Activated naive CD8-positive, alpha-beta T cell (primary cell): ENCODE data around the gene VWA8.
"Not testable (repeated sequence)": the region's sequence is repeated elsewhere in the genome, so short reads cannot be mapped to it uniquely, and the experiment has no call there.

Source experiments
- H3K27ac Mint-ChIP-seq: one replicate; pipeline ENCODE4 v1.8.0; 2021; ENCODE audit warnings: mixed read lengths
- H3K27me3 Mint-ChIP-seq: one replicate; pipeline ENCODE4 v1.8.0; 2021; ENCODE audit warnings: mixed read lengths
- H3K36me3 Mint-ChIP-seq: one replicate; pipeline ENCODE4 v1.8.0; 2021; ENCODE audit warnings: mixed read lengths
- H3K4me1 Mint-ChIP-seq: one replicate; pipeline ENCODE4 v1.8.0; 2021; ENCODE audit warnings: low read depth, mixed read lengths
- H3K4me3 Mint-ChIP-seq: one replicate; pipeline ENCODE4 v1.8.0; 2021; ENCODE audit warnings: mild to moderate bottlenecking, mixed read lengths
- H3K9me3 Mint-ChIP-seq: one replicate; pipeline ENCODE4 v1.8.0; 2021; ENCODE audit warnings: low read depth, mixed read lengths

The VWA8 gene

GRCh38 chr13:41650706-41651105 is 310.2 kb downstream of the VWA8 start:
- Mint-ChIP-seq H3K27me3 (no peaks in the 10 kb centered on the region), H3K27ac (no peak overlapping the region), H3K4me3 (no peak overlapping the region), H3K4me1 (peaks cover 15% of the 10 kb centered on the region), H3K9me3 (no peaks in the 10 kb centered on the region), H3K36me3 (peaks cover 4% of the 10 kb centered on the region)

- H3K36me3 Mint-ChIP-seq: peaks cover 4% of the 10 kb centered on the region
- no peaks in the 10 kb centered on the region for H3K27me3 Mint-ChIP-seq
- H3K4me1 Mint-ChIP-seq: peaks cover 10% of the 10 kb centered on the region
- H3K9me3 Mint-ChIP-seq: no peaks in the 10 kb centered on the region
- no peak overlapping the region for H3K4me3 Mint-ChIP-seq
- H3K27ac Mint-ChIP-seq: no peak overlapping the region
Measured at GRCh38 chr13:41649659-41650058, 311.2 kb downstream of the VWA8 start.

- no peak overlapping the region for H3K4me3 Mint-ChIP-seq
- peaks cover 7% of the 10 kb centered on the region for H3K4me1 Mint-ChIP-seq
- H3K27me3 Mint-ChIP-seq: no peaks in the 10 kb centered on the region
- no peaks in the 10 kb centered on the region for H3K9me3 Mint-ChIP-seq
- no peak overlapping the region for H3K27ac Mint-ChIP-seq
- peaks cover 4% of the 10 kb centered on the region for H3K36me3 Mint-ChIP-seq
Measured at GRCh38 chr13:41648314-41648935, 312.5 kb downstream of the VWA8 start.

GRCh38 chr13:41647699-41648313 is 313.1 kb downstream of the VWA8 start:
- not testable (repeated sequence) for H3K27me3 Mint-ChIP-seq

GRCh38 chr13:41645331-41645730 is 315.6 kb downstream of the VWA8 start:
- Mint-ChIP-seq H3K4me3 (no peak overlapping the region), H3K27me3 (no peaks in the 10 kb centered on the region), H3K4me1 (no peaks in the 10 kb centered on the region), H3K36me3 (peaks cover 7% of the 10 kb centered on the region), H3K9me3 (no peaks in the 10 kb centered on the region), H3K27ac (no peak overlapping the region)

More at GRCh38 chr13:41647699-41648313, 313.1 kb downstream of the VWA8 start:
- not testable (repeated sequence) for H3K27ac Mint-ChIP-seq, H3K4me1 Mint-ChIP-seq, H3K4me3 Mint-ChIP-seq, H3K36me3 Mint-ChIP-seq, H3K9me3 Mint-ChIP-seq

GRCh38 chr13:41644742-41645141 is 316.2 kb downstream of the VWA8 start:
- Mint-ChIP-seq H3K27ac (no peak overlapping the region), H3K4me3 (no peak overlapping the region), H3K4me1 (no peaks in the 10 kb centered on the region), H3K9me3 (no peaks in the 10 kb centered on the region), H3K27me3 (no peaks in the 10 kb centered on the region), H3K36me3 (peaks cover 7% of the 10 kb centered on the region)

- no peaks in the 10 kb centered on the region for H3K9me3 Mint-ChIP-seq
Measured at GRCh38 chr13:41643507-41643906, 317.4 kb downstream of the VWA8 start.

GRCh38 chr13:41641961-41642360 is 318.9 kb downstream of the VWA8 start:
- H3K4me1 Mint-ChIP-seq: no peaks in the 10 kb centered on the region
- H3K4me3 Mint-ChIP-seq: no peak overlapping the region
- H3K36me3 Mint-ChIP-seq: peaks cover 10% of the 10 kb centered on the region
- H3K9me3 Mint-ChIP-seq: no peaks in the 10 kb centered on the region
- no peaks in the 10 kb centered on the region for H3K27me3 Mint-ChIP-seq
- H3K27ac Mint-ChIP-seq: no peak overlapping the region

More at GRCh38 chr13:41643507-41643906, 317.4 kb downstream of the VWA8 start:
- H3K27me3 Mint-ChIP-seq: no peaks in the 10 kb centered on the region
- no peak overlapping the region for H3K4me3 Mint-ChIP-seq
- peaks cover 7% of the 10 kb centered on the region for H3K36me3 Mint-ChIP-seq
- no peak overlapping the region for H3K27ac Mint-ChIP-seq
- no peaks in the 10 kb centered on the region for H3K4me1 Mint-ChIP-seq

GRCh38 chr13:41641429-41641828 is 319.5 kb downstream of the VWA8 start:
- Mint-ChIP-seq H3K9me3 (no peaks in the 10 kb centered on the region), H3K4me3 (no peak overlapping the region), H3K4me1 (no peaks in the 10 kb centered on the region), H3K27me3 (no peaks in the 10 kb centered on the region), H3K36me3 (peaks cover 10% of the 10 kb centered on the region), H3K27ac (no peak overlapping the region)

- Mint-ChIP-seq H3K27ac (no peak overlapping the region), H3K36me3 (peaks cover 10% of the 10 kb centered on the region), H3K27me3 (no peaks in the 10 kb centered on the region), H3K4me1 (no peaks in the 10 kb centered on the region), H3K4me3 (no peak overlapping the region), H3K9me3 (no peaks in the 10 kb centered on the region)
Measured at GRCh38 chr13:41639955-41640780, 320.7 kb downstream of the VWA8 start.

- Mint-ChIP-seq H3K27me3 (no peaks in the 10 kb centered on the region), H3K4me1 (no peaks in the 10 kb centered on the region), H3K27ac (no peak overlapping the region), H3K4me3 (no peak overlapping the region), H3K36me3 (peaks cover 10% of the 10 kb centered on the region), H3K9me3 (no peaks in the 10 kb centered on the region)
Measured at GRCh38 chr13:41639237-41639904, 321.5 kb downstream of the VWA8 start.

- Mint-ChIP-seq H3K36me3 (peaks cover 7% of the 10 kb centered on the region), H3K4me1 (no peaks in the 10 kb centered on the region), H3K27ac (no peak overlapping the region), H3K9me3 (no peaks in the 10 kb centered on the region), H3K27me3 (no peaks in the 10 kb centered on the region), H3K4me3 (no peak overlapping the region)
Measured at GRCh38 chr13:41637586-41637985, 323.3 kb downstream of the VWA8 start.

GRCh38 chr13:41637032-41637431 is 323.9 kb downstream of the VWA8 start:
- not testable (repeated sequence) for H3K4me1 Mint-ChIP-seq, H3K4me3 Mint-ChIP-seq, H3K9me3 Mint-ChIP-seq, H3K36me3 Mint-ChIP-seq, H3K27me3 Mint-ChIP-seq, H3K27ac Mint-ChIP-seq

GRCh38 chr13:41636590-41636989 is 324.3 kb downstream of the VWA8 start:
- not testable (repeated sequence) for H3K4me1 Mint-ChIP-seq, H3K4me3 Mint-ChIP-seq, H3K27ac Mint-ChIP-seq, H3K9me3 Mint-ChIP-seq, H3K36me3 Mint-ChIP-seq, H3K27me3 Mint-ChIP-seq

GRCh38 chr13:41634407-41634806 is 326.5 kb downstream of the VWA8 start:
- Mint-ChIP-seq H3K27ac (no peak overlapping the region), H3K4me1 (no peaks in the 10 kb centered on the region), H3K36me3 (peaks cover 7% of the 10 kb centered on the region), H3K9me3 (no peaks in the 10 kb centered on the region), H3K27me3 (no peaks in the 10 kb centered on the region), H3K4me3 (no peak overlapping the region)
